Activated B cell treated with CpG ODN at 0.5 μM for 24 hours (primary cell): ENCODE data around the gene ST3GAL5. TPM values are rescaled to one million over a fixed set of nuclear protein-coding genes. Genes with fewer than 3 reads are reported as not detected.
"Not testable (repeated sequence)": the region's sequence is repeated elsewhere in the genome, so short reads cannot be mapped to it uniquely, and the experiment has no call there.

Experiments
- ATAC-seq: fragments of 200-7000 bp; cut with Tn5 transposase; one replicate; pipeline ENCODE4 v1.10.0; 2021; ENCODE audit warnings: low read depth, mild to moderate bottlenecking, moderate library complexity
- CTCF ChIA-PET: fragments of 350-600 bp; sonication (Branson Sonifier 250); formaldehyde crosslinking; loops from one replicate; lab custom pipeline; 2021; ENCODE audit warnings: antibody characterized with exemption; lab: Charles Lee
- POLR2A ChIA-PET: fragments of 350-600 bp; sonication (Branson Sonifier 250); formaldehyde crosslinking; loops from one replicate; lab custom pipeline; 2021; ENCODE audit warnings: antibody characterized with exemption; lab: Charles Lee
- DNase-seq: peaks from one replicate; pipeline ENCODE4 v3.0.0; 2022
- H3K27ac Mint-ChIP-seq: one replicate; pipeline ENCODE4 v1.8.0; 2020; ENCODE audit warnings: mixed read lengths
- H3K27me3 Mint-ChIP-seq: one replicate; pipeline ENCODE4 v1.8.0; 2021; ENCODE audit warnings: mixed read lengths
- H3K36me3 Mint-ChIP-seq: one replicate; pipeline ENCODE4 v1.8.0; 2021; ENCODE audit warnings: low read depth, mixed read lengths
- H3K4me1 Mint-ChIP-seq: one replicate; pipeline ENCODE4 v1.8.0; 2021; ENCODE audit warnings: mixed read lengths
- H3K4me3 Mint-ChIP-seq: one replicate; pipeline ENCODE4 v1.8.0; 2020; ENCODE audit warnings: mild to moderate bottlenecking, mixed read lengths
- H3K9me3 Mint-ChIP-seq: one replicate; pipeline ENCODE4 v1.8.0; 2020; ENCODE audit warnings: mixed read lengths
- CTCF ChIP-seq: fragments of 200-600 bp; IDR thresholded peaks from one replicate; pipeline ENCODE4 v1.8.0; 2022; ENCODE audit warnings: antibody characterized with exemption, mild to moderate bottlenecking
- intact Hi-C: fragments of 100-400 bp; cut with micrococcal nuclease; formaldehyde crosslinking; loops from one replicate; pipeline ENCODE4 v1.15.1; 2024
- total RNA-seq: library from RNA; stranded (reverse); gene quantifications from 2 replicates; pipeline ENCODE4 v1.2.3, GENCODE V29; 2022

ST3GAL5 gene
- total RNA-seq, 1 donor from 2014 or later = 70.7 TPM

GRCh38 chr2:85831735-85832134 lies 57.1 kb downstream of the ST3GAL5 start:
- ATAC-seq = no peak
- POLR2A ChIA-PET = interaction anchor here (2.0 to 2.8 kb wide), 2 partner anchors 56 to 204 kb away, joined by 11 to 13 read pairs; partner anchors contain the start of gene ST3GAL5

GRCh38 chr2:85830645-85831044 lies 58.1 kb downstream of the ST3GAL5 start:
- no peaks in the 10 kb centered on the region for H3K9me3 Mint-ChIP-seq
- TF ChIP-seq CTCF = no peak
- H3K27me3 Mint-ChIP-seq = peaks cover 2% of the 10 kb centered on the region
- ATAC-seq (peak; percentile 33), DNase-seq (no peak)
- intact Hi-C loops = loop anchor here (2.0 kb wide), 1 partner anchor 22 kb away; no protein-coding TSS in a partner anchor
- ChIA-PET POLR2A (interaction anchor here (0.7 to 4.3 kb wide), 6 partner anchors 23 to 249 kb away, joined by 3 to 36 read pairs (median 7); partner anchors contain the start of gene ST3GAL5), CTCF (interaction anchor here (0.6 to 10.9 kb wide), 14 partner anchors 11 to 255 kb away, joined by 3 to 236 read pairs (median 4); partner anchors contain the start of gene ST3GAL5)
- H3K4me1 Mint-ChIP-seq = peaks cover 29% of the 10 kb centered on the region
- H3K36me3 Mint-ChIP-seq = no peaks in the 10 kb centered on the region
- H3K27ac Mint-ChIP-seq = no peak overlapping the region
- H3K4me3 Mint-ChIP-seq = no peak overlapping the region

More at GRCh38 chr2:85831735-85832134, 57.1 kb downstream of the ST3GAL5 start:
- no peaks in the 10 kb centered on the region for H3K36me3 Mint-ChIP-seq
- DNase-seq = no peak
- peaks cover 29% of the 10 kb centered on the region for H3K4me1 Mint-ChIP-seq
- H3K4me3 Mint-ChIP-seq = no peak overlapping the region
- no peaks in the 10 kb centered on the region for H3K9me3 Mint-ChIP-seq
- intact Hi-C loops = loop anchor here (2.0 kb wide), 1 partner anchor 21 kb away; no protein-coding TSS in a partner anchor
- TF ChIP-seq CTCF = no peak
- peaks cover 2% of the 10 kb centered on the region for H3K27me3 Mint-ChIP-seq
- no peak overlapping the region for H3K27ac Mint-ChIP-seq
- CTCF ChIA-PET = interaction anchor here (1.1 to 10.9 kb wide), 8 partner anchors 22 to 247 kb away, joined by 3 to 236 read pairs (median 11); partner anchors contain the start of gene ST3GAL5

- intact Hi-C loops = loop anchor here (5.0 kb wide), 1 partner anchor 368 kb away; the partner anchor contains the start of genes IMMT and MRPL35
- CTCF ChIA-PET = interaction anchor here (1.1 to 10.9 kb wide), 7 partner anchors 12 to 249 kb away, joined by 3 to 236 read pairs (median 65); partner anchors contain the start of gene ST3GAL5
- not testable (repeated sequence) for H3K4me3 Mint-ChIP-seq, H3K27ac Mint-ChIP-seq, H3K9me3 Mint-ChIP-seq, H3K27me3 Mint-ChIP-seq, DNase-seq, H3K36me3 Mint-ChIP-seq, ATAC-seq
- POLR2A ChIA-PET = interaction anchor here (2.0 to 4.3 kb wide), 2 partner anchors 206 to 250 kb away, joined by 11 to 36 read pairs; no protein-coding TSS in a partner anchor
- peaks cover 29% of the 10 kb centered on the region for H3K4me1 Mint-ChIP-seq
Measured at GRCh38 chr2:85829394-85829793, 59.4 kb downstream of the ST3GAL5 start.

GRCh38 chr2:85828725-85829124 lies 60.1 kb downstream of the ST3GAL5 start:
- Mint-ChIP-seq H3K36me3 (no peaks in the 10 kb centered on the region), H3K4me1 (peaks cover 29% of the 10 kb centered on the region), H3K9me3 (no peaks in the 10 kb centered on the region), H3K4me3 (no peak overlapping the region), H3K27me3 (peaks cover 2% of the 10 kb centered on the region), H3K27ac (no peak overlapping the region)
- CTCF ChIA-PET = interaction anchor here (1.1 to 10.9 kb wide), 6 partner anchors 15 to 250 kb away, joined by 3 to 236 read pairs (median 86); partner anchors contain the start of gene ST3GAL5
- POLR2A ChIA-PET = interaction anchor here (1.5 to 4.3 kb wide), 3 partner anchors 25 to 250 kb away, joined by 8 to 36 read pairs (median 31); partner anchors contain the start of gene ST3GAL5
- intact Hi-C loops = loop anchor here (5.0 kb wide), 1 partner anchor 369 kb away; the partner anchor contains the start of genes IMMT and MRPL35
- no peak for TF ChIP-seq CTCF
- ATAC-seq = no peak
- DNase-seq = no peak

GRCh38 chr2:85827879-85828569 lies 60.8 kb downstream of the ST3GAL5 start:
- ChIA-PET POLR2A (interaction anchor here (0.5 to 4.3 kb wide), 10 partner anchors 24 to 613 kb away, joined by 3 to 36 read pairs (median 6); partner anchors contain the start of genes KDM3A, POLR1A, PTCD3 and ST3GAL5), CTCF (interaction anchor here (0.6 to 10.9 kb wide), 49 partner anchors 8 to 310 kb away, joined by 3 to 236 read pairs (median 4); partner anchors contain the start of genes POLR1A, PTCD3 and ST3GAL5)
- no peak for DNase-seq
- Mint-ChIP-seq H3K9me3 (no peaks in the 10 kb centered on the region), H3K27ac (peak overlapping the region; percentile 62), H3K36me3 (no peaks in the 10 kb centered on the region), H3K4me1 (peaks cover 29% of the 10 kb centered on the region), H3K4me3 (no peak overlapping the region), H3K27me3 (peaks cover 2% of the 10 kb centered on the region)
- ATAC-seq = no peak
- no peak for TF ChIP-seq CTCF
- intact Hi-C loops = loop anchor here (1.0 to 5.0 kb wide), 4 partner anchors 61 to 369 kb away; partner anchors contain the start of genes IMMT and MRPL35
